ENCODE results near the gene NIPAL4.
"Not testable (repeated sequence)": the region's sequence is repeated elsewhere in the genome, so short reads cannot be mapped to it uniquely, and the experiment has no call there.

NIPAL4 gene

GRCh38 chr5:157463621-157464518, 3.9 kb downstream of the NIPAL4 start:
- no peak for DNase-seq

- DNase-seq: peak; percentile 45
Observed at GRCh38 chr5:157464519-157465171, 4.6 kb downstream of the NIPAL4 start.

GRCh38 chr5:157468293-157468965, 8.4 kb downstream of the NIPAL4 start:
- DNase-seq: no peak

- DNase-seq: no peak
Observed at GRCh38 chr5:157469073-157469472, 9.1 kb downstream of the NIPAL4 start.

- DNase-seq: no peak
Observed at GRCh38 chr5:157469687-157470086, 9.7 kb downstream of the NIPAL4 start.

GRCh38 chr5:157470631-157471030, 10.6 kb downstream of the NIPAL4 start:
- no peak for DNase-seq

- DNase-seq: no peak
Observed at GRCh38 chr5:157471709-157472108, 11.7 kb downstream of the NIPAL4 start.

GRCh38 chr5:157473383-157474320, 13.6 kb downstream of the NIPAL4 start:
- DNase-seq: no peak

GRCh38 chr5:157475432-157475831, 15.4 kb downstream of the NIPAL4 start:
- no peak for DNase-seq

GRCh38 chr5:157476702-157477408, 16.8 kb downstream of the NIPAL4 start:
- DNase-seq: no peak

- no peak for DNase-seq
Observed at GRCh38 chr5:157477814-157478494, 17.9 kb downstream of the NIPAL4 start.

- no peak for DNase-seq
Observed at GRCh38 chr5:157478726-157479125, 18.7 kb downstream of the NIPAL4 start.

- no peak for DNase-seq
Observed at GRCh38 chr5:157479166-157479565, 19.2 kb downstream of the NIPAL4 start.

- no peak for DNase-seq
Observed at GRCh38 chr5:157479612-157480510, 19.8 kb downstream of the NIPAL4 start.

GRCh38 chr5:157481265-157481664, 21.3 kb downstream of the NIPAL4 start:
- no peak for DNase-seq

GRCh38 chr5:157481666-157482065, 21.7 kb downstream of the NIPAL4 start:
- no peak for DNase-seq

GRCh38 chr5:157482702-157483101, 22.7 kb downstream of the NIPAL4 start:
- not testable (repeated sequence) for DNase-seq

GRCh38 chr5:157484768-157485167, 24.8 kb downstream of the NIPAL4 start:
- no peak for DNase-seq

- no peak for DNase-seq
Observed at GRCh38 chr5:157485340-157485739, 25.3 kb downstream of the NIPAL4 start.

GRCh38 chr5:157485811-157486210, 25.8 kb downstream of the NIPAL4 start:
- DNase-seq: no peak

Data from activated gamma-delta T cell treated with Interleukin-2 at 50 U/mL for 16 hours (primary cell).